DOHH2 (cell line): ENCODE data around the gene IGF2BP3.

Experiments used
- EZH2phosphoT487 ChIP-seq: fragments of 200-600 bp; sonication (generic); IDR thresholded peaks from 2 replicates; pipeline ENCODE4 v1.6.1; 2017; ENCODE audit warnings: borderline replicate concordance, mild to moderate bottlenecking, antibody characterized with exemption, low read length, moderate library complexity, mixed read lengths
- TF ChIP-seq, protein P1 (sequence below): fragments of 200-600 bp; sonication (generic); IDR thresholded peaks from one replicate; pipeline ENCODE4 v1.5.1; 2014; ENCODE audit warnings: antibody characterized with exemption, mild to moderate bottlenecking, low read depth, low read length; ENCODE audit not compliant: poor library complexity, severe bottlenecking

DNA sequence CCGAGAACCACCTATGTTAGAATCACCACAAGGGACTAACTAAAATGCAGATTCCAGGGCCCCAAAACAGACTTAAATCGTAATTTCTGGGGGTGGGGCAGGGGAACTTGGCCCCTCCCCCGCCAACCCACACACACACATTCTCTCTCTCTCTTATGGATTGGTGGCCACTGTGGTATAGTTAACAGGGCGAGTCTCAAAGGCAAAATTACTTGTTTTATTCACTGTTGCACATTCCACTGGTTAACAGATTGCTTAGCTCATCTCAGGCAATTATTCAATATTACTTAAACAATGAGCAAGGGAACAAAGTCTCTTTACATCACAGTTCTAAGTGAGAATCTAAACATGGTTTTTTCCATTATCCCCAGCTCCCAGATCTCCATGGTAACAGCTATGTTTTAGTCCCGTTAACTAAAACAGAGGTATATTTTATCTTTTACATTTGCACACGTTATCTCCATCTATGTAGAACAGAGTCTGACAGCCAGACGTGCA is 38.5 kb downstream of the IGF2BP3 start:
- TF ChIP-seq, protein P1, sequence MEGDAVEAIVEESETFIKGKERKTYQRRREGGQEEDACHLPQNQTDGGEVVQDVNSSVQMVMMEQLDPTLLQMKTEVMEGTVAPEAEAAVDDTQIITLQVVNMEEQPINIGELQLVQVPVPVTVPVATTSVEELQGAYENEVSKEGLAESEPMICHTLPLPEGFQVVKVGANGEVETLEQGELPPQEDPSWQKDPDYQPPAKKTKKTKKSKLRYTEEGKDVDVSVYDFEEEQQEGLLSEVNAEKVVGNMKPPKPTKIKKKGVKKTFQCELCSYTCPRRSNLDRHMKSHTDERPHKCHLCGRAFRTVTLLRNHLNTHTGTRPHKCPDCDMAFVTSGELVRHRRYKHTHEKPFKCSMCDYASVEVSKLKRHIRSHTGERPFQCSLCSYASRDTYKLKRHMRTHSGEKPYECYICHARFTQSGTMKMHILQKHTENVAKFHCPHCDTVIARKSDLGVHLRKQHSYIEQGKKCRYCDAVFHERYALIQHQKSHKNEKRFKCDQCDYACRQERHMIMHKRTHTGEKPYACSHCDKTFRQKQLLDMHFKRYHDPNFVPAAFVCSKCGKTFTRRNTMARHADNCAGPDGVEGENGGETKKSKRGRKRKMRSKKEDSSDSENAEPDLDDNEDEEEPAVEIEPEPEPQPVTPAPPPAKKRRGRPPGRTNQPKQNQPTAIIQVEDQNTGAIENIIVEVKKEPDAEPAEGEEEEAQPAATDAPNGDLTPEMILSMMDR, result no peak
- no peak for TF ChIP-seq EZH2phosphoT487
